ENCODE results near the gene B4GALNT3. TPM values are rescaled to one million over a fixed set of nuclear protein-coding genes. Genes with fewer than 3 reads are reported as not detected.

The B4GALNT3 gene
- total and polyA plus RNA-seq, 2 of the 13 experiments (the other 11 are each of a cell fraction or from before 2014, with no cell fraction given) = 3.2 to 4.4 TPM

GRCh38 chr12:468671-469389 lies 9.1 kb downstream of the B4GALNT3 start:
- DNase-seq (ENCODE audit: low spot score) = no peak
- FAIRE-seq = no peak
- H3K9me3 ChIP-seq (ENCODE audit: low read length) = no peaks in the 10 kb centered on the region
- no peaks in the 10 kb centered on the region for H4K20me1 ChIP-seq (ENCODE audit: insufficient read depth, low read length)
- in situ Hi-C loops (cut with HindIII; ENCODE audit: extremely low pct_ligation_motif_present, low pct_unique_long_range_greater_than_20kb) = no loop called here
- H3K4me1 ChIP-seq (ENCODE audit: insufficient read depth, low read length) = no peaks in the 10 kb centered on the region
- POLR2A ChIA-PET = no interaction called here
- BruUV-seq (replicated peaks) = no TSS peak
- no peak overlapping the region for H3K9ac ChIP-seq (ENCODE audit: insufficient read depth, low read depth, low read length)
- no peaks in the 10 kb centered on the region for H3K36me3 ChIP-seq (replicated peaks in 1 of 2; ENCODE audit: control insufficient read depth in 1 of 2, insufficient read depth in 2 of 2, low read length in 2 of 2)
- no peak overlapping the region for H3K4me2 ChIP-seq (ENCODE audit: low read depth, low read length)
- no peak for ATAC-seq
- no peak overlapping the region for H3K4me3 ChIP-seq (replicated peaks in 1 of 3; ENCODE audit: insufficient read depth in 1 of 3, low read depth in 2 of 3, low read length in 3 of 3)
- H3K27ac ChIP-seq (ENCODE audit: extremely low read length, insufficient read depth, low read length) = no peak overlapping the region
- 26% methylated on average over 10 of the region's 10 CpGs for WGBS (ENCODE audit: low lambda C conversion rate)
- no peaks in the 10 kb centered on the region for H3K79me2 ChIP-seq (ENCODE audit: insufficient read depth, low read length)
- intact Hi-C loops (cut with micrococcal nuclease; ENCODE audit: unreplicated experiment) = no loop called here
- CTCF ChIA-PET (ENCODE audit: low intra/inter-chr PET ratio, low total read pairs) = no interaction called here
- H3K27me3 ChIP-seq (ENCODE audit: control insufficient read depth in 1 of 2, insufficient read depth in 2 of 2, low read length in 2 of 2) = no peaks in the 10 kb centered on the region; a peak in 1 of 5 replicates
- no peak overlapping the region for H2AFZ ChIP-seq (ENCODE audit: low read length)
- no peak for TF ChIP-seq HNRNPH1 (optimal IDR thresholded peaks at IDR 0.05; ENCODE audit: low read depth, low read length)
- peak; percentile 84 for TF ChIP-seq TBL1XR1 (IDR thresholded peaks at IDR 0.05; ENCODE audit: borderline replicate concordance, low read length, partially characterized antibody)
- TF ChIP-seq ZNF605 (CRISPR knock-in tag; IDR thresholded peaks at IDR 0.05) = no peak
- no peak for TF ChIP-seq GPN1 (CRISPR knock-in tag; IDR thresholded peaks at IDR 0.05; ENCODE audit: borderline replicate concordance)
- no peak for TF ChIP-seq THRA (CRISPR knock-in tag; IDR thresholded peaks at IDR 0.05; ENCODE audit: borderline replicate concordance)
- peak in 1 of 2 experiments; percentile 39; a peak in 1 of 4 replicates for TF ChIP-seq NR2F1 (CRISPR knock-in tag; IDR thresholded peaks at IDR 0.05)
- no peak for TF ChIP-seq LRRFIP1 (CRISPR knock-in tag; conservative IDR thresholded peaks at IDR 0.05)
- no peak for TF ChIP-seq HES4 (CRISPR knock-in tag; IDR thresholded peaks at IDR 0.05; ENCODE audit: borderline replicate concordance)
- no peak for TF ChIP-seq KDM2A (CRISPR knock-in tag; IDR thresholded peaks at IDR 0.05; ENCODE audit: borderline replicate concordance, low read depth)
- TF ChIP-seq ZNF205 (CRISPR knock-in tag; IDR thresholded peaks at IDR 0.05) = no peak
- no peak for TF ChIP-seq ZNF780A (CRISPR knock-in tag; IDR thresholded peaks at IDR 0.05)
- TF ChIP-seq ZC3H4 (CRISPR knock-in tag; IDR thresholded peaks at IDR 0.05; ENCODE audit: borderline replicate concordance) = no peak
- TF ChIP-seq FOSL1 (CRISPR knock-in tag; IDR thresholded peaks at IDR 0.05; ENCODE audit: borderline replicate concordance) = 0 out of 2 replicates have a peak, but pooled peaks have one; percentile 12
- no peak for TF ChIP-seq ZNF276 (CRISPR knock-in tag; IDR thresholded peaks at IDR 0.05; ENCODE audit: low read depth)
- TF ChIP-seq ZNF441 (CRISPR knock-in tag; IDR thresholded peaks at IDR 0.05; ENCODE audit: borderline replicate concordance) = no peak
- TF ChIP-seq ZNF468 (CRISPR knock-in tag; IDR thresholded peaks at IDR 0.05) = no peak
- TF ChIP-seq MXI1 (IDR thresholded peaks at IDR 0.05; ENCODE audit: borderline replicate concordance, low read depth, low read length) = no peak
- no peak for TF ChIP-seq POLR2A (IDR thresholded peaks at IDR 0.05; ENCODE audit: insufficient read depth in 1 of 2, low read depth in 2 of 2, low read length in 2 of 2)
- TF ChIP-seq PPARG (CRISPR knock-in tag; conservative IDR thresholded peaks at IDR 0.05) = no peak
- TF ChIP-seq ISL2 (CRISPR knock-in tag; IDR thresholded peaks at IDR 0.05) = no peak
